SIG-M5 treated with dmso at 0.1 percent for 504 hours (cell line): ENCODE measurements around the gene DIP2C.
"Not testable (repeated sequence)": the region's sequence is repeated elsewhere in the genome, so short reads cannot be mapped to it uniquely, and the experiment has no call there.

Experiments used
- DNase-seq: peaks from one replicate; lab custom pipeline; 2025; ENCODE audit not compliant: unreplicated experiment; lab: John Stamatoyannopoulos, UW

The DIP2C gene

GRCh38 chr10:347190-347589, 342.3 kb downstream of the DIP2C start:
- not testable (repeated sequence) for DNase-seq

- DNase-seq, result no peak
Observed at GRCh38 chr10:344582-345200, 344.8 kb downstream of the DIP2C start.

- DNase-seq, result no peak
Observed at GRCh38 chr10:343231-344220, 345.9 kb downstream of the DIP2C start.

GRCh38 chr10:341081-341740, 348.3 kb downstream of the DIP2C start:
- no peak for DNase-seq

- no peak for DNase-seq
Observed at GRCh38 chr10:340646-341045, 348.8 kb downstream of the DIP2C start.

- no peak for DNase-seq
Observed at GRCh38 chr10:339038-339391, 350.5 kb downstream of the DIP2C start.

- no peak for DNase-seq
Observed at GRCh38 chr10:338171-339037, 351.1 kb downstream of the DIP2C start.

- DNase-seq, result no peak
Observed at GRCh38 chr10:336247-336646, 353.2 kb downstream of the DIP2C start.

GRCh38 chr10:335151-335800, 354.2 kb downstream of the DIP2C start:
- DNase-seq, result no peak

GRCh38 chr10:331186-331585, 358.3 kb downstream of the DIP2C start:
- no peak for DNase-seq

- peak; percentile 45 for DNase-seq
Observed at GRCh38 chr10:329361-330099, 359.9 kb downstream of the DIP2C start.

- no peak for DNase-seq
Observed at GRCh38 chr10:327889-328852, 361.3 kb downstream of the DIP2C start.

GRCh38 chr10:326894-327635, 362.4 kb downstream of the DIP2C start:
- no peak for DNase-seq

GRCh38 chr10:326350-326749, 363.1 kb downstream of the DIP2C start:
- no peak for DNase-seq

GRCh38 chr10:325282-325681, 364.2 kb downstream of the DIP2C start:
- no peak for DNase-seq

GRCh38 chr10:324593-324992, 364.9 kb downstream of the DIP2C start:
- DNase-seq, result no peak

GRCh38 chr10:323651-324293, 365.7 kb downstream of the DIP2C start:
- DNase-seq, result no peak
